NK-92 (cell line): ENCODE results near the gene C11orf16.
"Not testable (repeated sequence)": the region's sequence is repeated elsewhere in the genome, so short reads cannot be mapped to it uniquely, and the experiment has no call there.

Experiments used
- DNase-seq: peaks from one replicate; lab custom pipeline; 2025; ENCODE audit not compliant: unreplicated experiment; lab: John Stamatoyannopoulos, UW

The C11orf16 gene, protein sequence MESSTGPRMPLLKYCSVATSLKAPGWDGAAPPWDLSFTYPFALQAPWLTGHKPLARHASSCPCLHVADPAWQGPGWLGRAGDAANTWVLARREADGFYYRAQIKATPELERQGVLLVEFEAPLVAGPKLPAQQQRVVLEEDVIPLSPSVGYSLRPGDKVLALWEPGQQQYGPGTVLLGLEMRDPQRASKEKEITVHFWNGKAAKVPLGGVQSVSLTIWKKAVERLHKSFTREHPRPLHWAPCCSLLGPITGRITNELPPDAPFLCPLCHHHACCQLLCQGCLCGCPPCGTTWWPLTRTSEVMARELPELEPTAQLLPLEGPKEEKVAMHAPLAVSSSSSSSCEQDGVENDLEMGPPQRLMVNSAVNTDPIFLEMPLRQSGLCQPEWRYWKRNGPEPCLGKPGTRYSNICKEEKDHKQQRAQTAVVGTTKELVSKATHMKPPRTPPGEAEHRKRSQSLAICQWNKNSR

DNA sequence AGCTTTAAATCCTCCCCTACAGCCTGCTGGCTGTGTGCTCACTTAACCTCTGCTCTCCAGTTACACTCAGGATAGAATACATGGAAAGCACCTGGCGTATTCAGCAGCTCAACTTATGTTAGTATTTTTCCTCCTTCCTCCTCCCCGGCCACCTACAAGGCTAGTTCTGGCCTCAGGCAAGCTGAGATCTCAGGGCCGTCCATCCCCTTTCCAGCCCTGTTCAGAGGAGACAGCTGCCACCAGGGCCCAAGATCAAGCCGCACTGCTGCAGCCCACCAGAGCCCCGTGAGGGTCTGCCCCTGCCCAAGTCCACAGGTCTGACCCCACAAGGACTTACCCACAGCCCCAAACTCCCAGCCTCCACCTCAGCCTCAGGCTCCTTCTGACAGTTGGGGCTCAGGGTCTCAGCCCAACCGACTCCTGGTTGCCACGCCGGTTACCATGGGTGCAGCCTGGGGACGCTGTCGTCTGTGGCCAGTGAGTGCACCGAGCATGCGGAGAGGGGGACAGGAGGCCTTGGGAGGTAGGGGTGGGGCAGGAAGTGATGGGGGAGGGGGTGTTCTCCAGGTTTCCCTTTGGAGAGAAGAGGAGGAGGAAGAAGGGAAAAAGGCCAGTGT, at the start of gene C11orf16:
C11orf16 (minus strand) TSS at position 384 of the 617 bp plus-strand sequence. CDS start 639 bp downstream, outside the sequence.
- DNase-seq = no peak

DNA sequence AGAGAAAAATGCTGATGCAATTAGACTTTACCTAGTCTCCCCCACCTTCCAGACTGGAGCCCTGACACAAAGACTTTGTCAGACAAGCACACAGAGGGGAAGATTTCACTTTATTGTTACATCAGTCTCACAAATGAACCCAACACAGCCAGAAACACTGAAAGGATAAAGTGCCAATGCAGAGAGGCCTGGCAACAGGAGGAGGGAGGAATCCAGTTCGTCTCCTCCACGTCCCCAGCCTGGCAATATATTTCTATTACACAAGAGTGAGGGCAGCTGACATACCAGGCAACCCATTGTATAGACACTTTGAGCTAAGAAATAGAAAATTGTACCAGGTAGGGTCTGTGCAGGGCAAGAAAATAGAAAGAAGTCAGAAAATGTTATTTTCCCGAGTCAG, 47.7 kb upstream of the C11orf16 start:
- DNase-seq = no peak

DNA sequence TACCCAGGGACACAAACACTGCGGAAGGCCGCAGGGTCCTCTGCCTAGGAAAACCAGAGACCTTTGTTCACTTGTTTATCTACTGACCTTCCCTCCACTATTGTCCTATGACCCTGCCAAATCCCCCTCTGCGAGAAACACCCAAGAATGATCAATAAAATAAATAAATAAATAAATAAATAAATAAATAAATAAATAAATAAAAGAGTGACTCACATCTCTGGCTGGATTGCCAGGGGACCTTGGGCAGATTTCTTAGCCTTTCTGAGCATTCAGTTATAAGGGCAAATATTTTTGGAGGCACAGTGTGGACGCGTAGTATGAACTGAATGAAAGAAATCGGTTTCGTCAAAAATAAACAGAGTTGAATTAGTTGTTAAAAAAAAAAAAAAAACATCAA, 46.6 kb upstream of the C11orf16 start:
- DNase-seq = not testable (repeated sequence)

DNA sequence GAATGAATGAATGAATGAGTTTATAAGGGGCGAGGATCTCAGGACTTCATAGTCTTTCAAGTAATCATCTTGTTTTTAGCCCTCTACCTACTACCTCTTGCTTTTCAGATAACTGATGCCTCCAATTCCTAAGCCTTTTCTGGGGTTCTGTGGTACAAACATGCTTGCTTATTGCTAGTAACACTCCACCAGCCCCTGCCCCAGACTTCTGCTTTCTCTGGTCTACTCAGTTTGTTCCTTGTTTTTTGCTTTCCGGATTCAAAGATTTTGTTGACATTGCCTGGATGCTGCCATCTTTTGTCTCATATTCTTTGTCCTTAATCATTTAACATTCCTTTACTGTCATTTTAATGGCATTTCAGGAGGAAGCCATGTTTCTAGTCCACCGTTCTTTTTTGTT, 40.4 kb upstream of the C11orf16 start:
- DNase-seq = no peak

DNA sequence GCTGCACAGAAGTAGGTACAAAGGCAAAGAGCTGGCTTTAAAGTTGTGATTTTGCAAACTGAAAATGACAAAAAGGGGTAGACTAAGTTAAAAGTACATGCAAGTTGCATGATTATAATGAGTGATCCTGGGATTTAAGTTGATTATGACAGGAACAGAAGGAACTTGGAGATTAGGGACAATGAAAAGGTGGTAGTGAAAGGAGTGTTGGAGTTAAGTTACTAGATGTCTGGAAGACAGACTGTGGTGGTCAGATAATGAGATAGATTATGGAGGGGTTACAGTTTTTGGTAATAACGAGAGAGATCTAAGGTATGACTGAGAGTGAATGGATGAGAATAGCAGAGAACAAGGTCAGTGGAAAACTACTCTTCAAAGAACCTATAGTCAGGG, 39.2 kb upstream of the C11orf16 start:
- DNase-seq = no peak

DNA sequence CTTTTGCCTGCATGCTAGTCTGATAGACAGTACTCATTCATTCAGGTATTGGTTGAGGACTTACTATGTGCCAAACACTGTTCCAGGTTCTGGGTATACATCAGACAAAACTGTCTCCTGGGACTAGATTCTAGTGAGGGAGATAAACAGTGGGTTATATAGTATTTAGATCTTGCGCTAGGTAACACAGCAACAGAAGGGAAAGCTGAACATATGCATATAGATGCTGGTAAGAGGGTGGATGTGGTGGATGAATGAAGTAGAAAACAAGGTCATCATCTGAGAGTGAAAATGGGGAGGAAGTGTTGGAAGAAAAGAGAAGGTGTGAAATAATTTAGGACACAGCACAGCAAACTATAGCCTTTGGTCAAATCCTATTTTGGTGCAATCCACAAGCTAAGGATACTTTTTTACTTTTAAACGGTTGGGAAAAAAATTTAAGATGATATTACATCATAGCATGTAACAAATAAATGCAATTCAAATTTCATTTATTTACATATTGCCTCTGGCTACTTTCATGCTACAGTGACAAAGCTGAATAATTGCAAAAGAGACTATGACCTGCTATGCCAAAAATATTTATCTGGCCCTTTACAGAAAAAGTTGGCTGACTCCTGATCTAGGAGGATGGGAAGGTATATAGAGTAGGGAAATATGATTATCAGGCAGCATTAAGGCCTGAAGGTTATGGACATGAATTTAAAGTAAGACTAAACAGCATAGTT, 38.6 kb upstream of the C11orf16 start:
- no peak for DNase-seq

DNA sequence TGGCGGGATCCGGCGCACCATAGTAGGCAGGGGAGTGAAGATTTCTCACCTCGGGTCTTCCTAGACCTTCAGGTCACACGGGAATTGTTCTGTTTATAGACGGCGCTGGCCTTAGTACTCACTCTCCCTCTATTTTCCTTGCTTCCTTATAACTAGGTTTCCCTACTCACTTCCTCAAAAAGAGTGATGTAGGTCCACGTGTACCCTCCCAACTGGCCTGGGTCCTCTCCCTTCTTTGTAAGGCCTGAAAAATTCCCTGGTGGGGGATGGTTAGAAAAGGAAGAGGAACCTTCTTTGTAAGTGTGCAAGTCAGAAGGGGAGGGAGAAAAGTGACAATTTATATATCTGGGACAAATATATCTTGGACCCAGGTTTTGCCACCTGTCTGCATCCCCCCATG, 34.4 kb upstream of the C11orf16 start:
- no peak for DNase-seq

DNA sequence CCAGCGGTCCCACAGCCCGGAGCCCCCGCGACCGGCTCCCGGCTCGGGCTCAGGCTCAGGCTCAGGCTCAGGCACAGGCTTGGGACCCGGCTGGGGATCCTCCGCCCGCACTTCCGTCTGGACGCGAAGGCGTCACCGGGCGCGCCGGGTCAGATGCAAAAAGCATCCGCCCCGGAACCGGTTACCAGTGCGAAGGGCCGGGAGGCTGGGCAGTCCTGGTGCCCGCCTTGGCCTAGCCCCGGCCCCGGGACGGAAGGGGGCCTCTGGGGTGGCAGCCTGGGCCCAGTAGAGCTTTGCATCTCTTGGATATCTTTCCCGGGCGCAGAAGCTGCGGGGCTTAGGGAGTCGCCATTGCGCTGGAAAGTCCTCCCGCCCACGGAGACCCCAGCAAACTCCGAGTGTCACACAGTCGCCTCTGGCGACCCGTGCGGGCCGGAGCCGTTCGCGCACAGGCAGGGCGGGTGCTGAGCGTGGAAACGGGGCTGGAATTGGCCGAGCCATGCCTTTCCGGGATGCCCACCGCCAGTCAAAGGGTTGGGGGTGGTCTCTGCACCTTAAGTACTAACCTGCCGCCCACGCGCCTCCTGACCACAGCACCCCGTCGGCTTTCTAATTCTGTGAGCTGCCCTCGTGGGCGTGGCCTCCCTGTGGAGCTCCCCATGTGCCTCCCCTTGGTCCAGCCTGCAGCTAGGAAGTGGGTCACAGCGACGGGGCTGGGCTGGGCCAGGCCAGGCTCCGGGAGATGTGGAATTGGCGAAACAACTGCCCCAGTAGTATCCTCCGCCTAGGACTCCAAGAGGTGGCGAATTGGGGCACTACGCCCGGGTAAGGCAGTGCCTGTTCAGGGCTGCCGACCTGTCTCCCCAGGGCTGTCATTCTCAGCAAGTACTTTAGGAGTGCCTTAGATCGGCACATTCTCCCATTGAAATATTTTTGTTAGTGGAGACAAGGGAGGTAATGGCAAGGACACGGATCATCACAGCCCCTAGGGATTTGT, 31.9 kb upstream of the C11orf16 start, which contains the start of gene TMEM9B:
TMEM9B (minus strand) TSS at position 119 of the 997 bp plus-strand sequence. CDS start 129 bp downstream, outside the sequence.
- DNase-seq = no peak

DNA sequence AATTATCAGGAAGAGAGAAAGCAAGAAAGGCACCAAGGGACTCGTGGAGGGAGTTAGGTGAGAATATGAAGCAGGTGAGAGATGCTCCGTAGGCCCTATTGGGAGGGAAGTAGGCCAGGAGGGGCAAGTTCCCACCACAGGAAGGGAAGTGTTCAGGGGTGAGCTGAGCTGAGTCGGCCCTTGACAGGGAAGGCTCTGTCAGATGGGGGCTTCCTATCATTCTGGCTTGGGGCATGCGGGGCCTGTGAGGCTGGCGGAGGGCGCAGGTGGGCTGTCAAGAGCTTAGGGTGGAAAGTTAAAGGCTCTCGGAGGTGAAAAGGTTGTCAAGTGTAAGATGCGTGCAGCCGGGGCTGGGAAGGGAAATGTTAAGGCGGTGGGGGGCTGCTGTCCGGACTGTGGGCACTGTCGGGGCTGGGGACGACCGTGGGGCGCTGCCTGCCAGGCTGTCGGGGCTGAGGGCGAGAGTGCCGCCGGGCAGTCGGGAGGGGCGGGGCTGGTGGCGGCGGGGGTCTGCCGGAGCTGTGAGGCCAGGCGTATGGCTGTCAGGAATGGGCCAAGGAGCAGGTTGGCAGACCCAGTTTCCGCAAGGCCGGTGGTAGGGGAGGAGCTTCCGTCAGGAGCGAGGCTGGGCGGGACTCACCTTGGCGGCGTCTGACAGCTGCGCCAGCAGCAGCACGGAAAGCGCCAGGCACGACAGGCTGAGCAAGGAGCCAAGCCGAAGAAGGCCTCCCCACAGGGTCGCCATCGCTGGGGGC, 31.0 kb upstream of the C11orf16 start:
- DNase-seq = peak; percentile 15

DNA sequence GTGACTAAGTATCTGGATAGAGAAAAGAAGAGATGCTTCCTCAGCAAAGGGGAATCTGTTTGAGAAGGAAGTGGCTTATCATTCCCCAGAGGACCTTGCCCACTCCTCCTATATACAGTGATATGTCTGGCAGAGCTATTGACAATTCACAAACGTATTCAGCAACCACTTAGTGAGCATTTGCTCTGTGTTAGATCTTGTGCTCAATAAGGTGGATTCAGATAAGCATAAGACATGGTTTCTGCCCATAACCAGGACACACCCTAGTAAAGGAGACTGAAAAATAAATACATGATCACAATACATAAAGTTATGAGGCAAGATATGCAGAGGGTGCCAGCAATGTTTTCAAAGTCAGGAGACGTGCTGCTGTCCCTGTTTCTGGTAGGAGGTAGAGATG, 30.1 kb upstream of the C11orf16 start:
- no peak for DNase-seq

DNA sequence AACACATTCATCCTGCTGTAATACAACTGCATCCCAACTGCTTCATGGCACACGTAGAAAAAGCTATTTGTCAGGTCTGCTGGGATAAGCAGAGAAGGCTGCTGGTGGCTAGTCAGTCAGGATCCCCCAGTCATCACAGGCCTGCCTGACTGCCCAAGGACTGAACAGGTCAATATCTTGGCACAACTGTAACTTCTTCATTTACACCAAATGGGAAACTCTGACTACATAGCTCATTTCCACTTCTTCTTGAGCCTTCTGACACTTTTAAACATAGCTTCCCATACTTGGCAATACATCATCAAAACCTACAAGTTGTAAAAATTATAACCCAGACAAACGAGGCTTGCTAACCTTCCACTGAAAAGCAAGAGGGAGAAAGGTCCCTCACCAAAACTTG, 28.7 kb upstream of the C11orf16 start:
- no peak for DNase-seq

DNA sequence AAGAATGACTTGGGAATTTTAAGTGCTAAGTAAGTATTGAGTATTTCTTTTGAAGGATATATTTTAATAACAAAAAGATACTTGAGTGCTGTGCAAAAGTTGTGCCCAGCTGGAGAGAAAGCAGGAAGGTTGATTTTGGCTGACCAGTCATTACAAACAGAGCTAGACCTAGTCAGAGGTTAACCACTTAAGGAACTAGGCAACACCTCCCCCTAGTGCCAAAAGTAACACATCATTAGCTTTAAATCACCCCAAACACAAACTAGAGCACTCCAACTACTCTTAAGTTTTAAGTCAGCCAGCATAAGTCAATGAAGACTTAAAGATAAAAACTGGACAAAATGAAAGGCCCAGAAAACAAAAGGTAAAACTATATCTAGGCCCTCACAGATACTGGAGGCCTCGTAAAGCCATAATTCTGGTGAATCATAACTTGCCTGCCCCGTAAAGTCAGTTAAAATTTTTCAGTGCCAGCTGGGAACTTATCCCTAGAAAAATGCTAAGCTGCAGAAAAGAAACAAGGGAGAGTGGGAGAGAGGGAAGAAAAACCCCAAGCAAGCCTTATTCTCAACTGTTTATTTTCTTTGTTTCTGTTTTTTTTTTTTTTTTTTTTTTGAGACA, 26.9 kb upstream of the C11orf16 start:
- DNase-seq = no peak

DNA sequence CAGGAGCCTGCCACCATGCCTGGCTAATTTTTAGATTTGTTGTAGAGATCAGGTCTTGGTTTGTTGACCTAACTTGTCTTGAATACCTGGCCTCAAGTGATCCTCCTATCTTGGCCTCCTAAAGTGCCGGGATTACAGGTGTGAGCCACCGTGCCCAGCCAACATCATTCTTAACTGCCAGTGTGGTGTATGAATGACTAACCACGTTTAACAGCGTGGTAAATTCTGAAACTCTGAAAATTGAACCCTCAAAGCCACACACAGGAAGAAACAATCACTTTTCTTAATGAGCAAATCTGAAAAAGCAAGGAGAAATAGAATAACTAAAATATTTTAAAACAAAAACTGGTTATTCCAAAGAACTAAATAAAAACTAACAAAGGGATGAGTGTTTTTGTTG, 24.1 kb upstream of the C11orf16 start:
- no peak for DNase-seq

DNA sequence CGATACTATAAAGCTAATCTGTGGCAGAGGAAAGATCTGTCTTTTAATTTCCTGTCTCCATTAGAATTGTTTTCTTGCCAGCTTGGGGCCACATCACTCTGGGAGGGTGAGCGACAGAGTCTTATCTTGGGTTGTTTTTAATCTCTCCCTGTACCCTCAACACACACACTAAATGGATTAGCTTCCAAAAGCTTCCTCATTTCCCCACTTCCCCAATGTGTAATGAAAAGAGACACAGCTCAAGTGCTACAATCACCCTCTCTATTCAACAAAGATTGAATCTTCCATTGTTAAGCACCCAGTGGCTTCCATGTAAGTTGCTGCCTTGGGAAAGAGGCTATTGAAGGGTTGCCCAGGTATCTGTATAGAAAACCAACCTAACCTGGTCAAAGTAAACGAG, 16.1 kb upstream of the C11orf16 start:
- no peak for DNase-seq

DNA sequence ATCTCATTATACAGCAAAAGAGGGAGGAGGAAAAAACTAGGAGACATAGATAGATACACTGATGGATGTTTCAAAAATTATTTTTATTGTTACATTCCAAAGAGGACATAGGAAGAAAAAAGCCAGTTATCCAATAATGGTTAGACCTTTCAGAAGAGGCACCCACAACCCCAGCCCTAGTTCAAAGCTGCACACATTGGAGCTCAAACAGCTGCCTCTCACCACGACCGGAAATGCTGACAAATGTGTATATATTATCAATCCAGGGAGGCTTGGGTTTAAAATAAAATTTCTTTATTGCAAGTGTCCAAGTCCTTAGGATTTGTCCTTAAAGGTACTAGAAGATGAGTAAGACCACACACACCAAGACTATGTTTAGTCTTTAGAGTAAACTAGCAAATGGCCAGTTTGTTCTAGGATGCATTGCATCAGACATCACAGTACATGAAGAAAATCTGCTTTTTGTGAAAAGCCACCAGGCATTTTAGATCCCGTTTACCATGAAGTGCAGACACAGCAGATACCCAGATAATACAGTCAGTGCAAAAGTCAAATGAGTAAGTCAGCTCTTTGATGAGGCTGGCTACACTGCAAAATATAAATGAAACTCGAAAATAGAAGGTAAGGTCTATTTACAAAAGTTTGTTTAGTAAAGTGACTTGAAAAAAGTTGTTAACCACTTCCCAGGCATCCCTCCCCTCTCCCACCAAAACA, 14.6 kb upstream of the C11orf16 start:
- no peak for DNase-seq

DNA sequence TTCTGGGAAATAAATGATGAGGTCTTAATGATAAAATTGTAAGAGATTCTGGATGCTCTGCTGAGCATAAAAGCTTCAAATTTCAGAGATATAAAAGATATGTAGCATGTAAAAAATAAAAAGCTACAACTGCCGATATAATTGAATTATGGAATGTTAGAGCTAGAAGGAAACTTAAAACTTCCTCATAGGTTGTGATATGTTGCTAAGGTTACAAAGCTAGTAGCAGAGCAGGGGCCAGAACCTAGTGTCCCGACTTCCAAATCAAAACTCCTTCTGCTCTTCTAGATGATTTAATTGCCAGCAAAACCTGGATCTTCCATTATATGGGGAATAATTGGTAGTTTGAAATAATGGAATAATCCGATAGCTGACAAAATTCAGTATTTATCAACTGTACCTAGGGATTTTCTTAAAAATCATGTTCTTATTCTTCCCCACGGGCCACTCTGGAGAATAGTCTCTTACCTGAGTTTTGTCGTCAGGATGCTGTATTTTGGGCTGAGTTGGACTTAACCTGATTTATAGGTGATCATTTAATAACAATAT, 9.8 kb upstream of the C11orf16 start, which contains the start of gene ASCL3:
ASCL3 (minus strand) TSS at position 499 of the 549 bp plus-strand sequence. CDS start 4,855 bp downstream, outside the sequence.
- no peak for DNase-seq

DNA sequence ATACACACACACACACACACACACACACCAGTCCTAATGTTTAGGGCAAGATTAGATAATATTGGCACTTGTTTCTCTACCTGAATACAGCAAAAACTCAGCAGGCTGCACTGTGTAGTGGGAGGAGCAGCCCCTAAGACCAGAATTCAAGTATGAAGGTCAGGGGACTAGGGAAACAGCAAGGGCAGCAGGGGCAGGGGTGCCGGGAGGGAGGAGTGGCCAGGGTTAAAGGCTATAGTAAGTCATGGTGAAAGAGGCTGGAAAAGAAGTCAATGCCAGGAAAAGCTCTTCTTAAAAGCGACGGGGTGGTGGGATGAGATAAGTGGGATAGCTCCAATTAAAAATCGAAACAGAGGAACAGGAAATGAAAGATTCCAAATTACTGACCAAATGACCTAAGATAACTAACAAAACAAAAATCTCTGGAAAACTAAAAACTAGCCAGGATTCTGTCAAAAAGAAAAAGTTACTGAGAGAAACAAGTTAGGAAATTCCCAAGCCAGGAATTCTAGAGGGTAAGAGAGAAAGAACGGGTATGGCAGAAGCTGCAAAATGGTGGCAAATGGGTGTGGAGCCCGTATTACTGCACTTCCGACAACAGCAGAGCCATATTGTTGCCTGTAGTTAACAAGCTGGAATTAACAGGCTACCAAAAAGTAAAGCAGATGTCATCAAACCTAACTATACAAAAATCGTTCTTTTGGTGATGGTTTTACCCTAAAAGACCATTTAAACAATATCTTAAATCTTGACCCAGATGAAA, 8.8 kb upstream of the C11orf16 start:
- DNase-seq = no peak

DNA sequence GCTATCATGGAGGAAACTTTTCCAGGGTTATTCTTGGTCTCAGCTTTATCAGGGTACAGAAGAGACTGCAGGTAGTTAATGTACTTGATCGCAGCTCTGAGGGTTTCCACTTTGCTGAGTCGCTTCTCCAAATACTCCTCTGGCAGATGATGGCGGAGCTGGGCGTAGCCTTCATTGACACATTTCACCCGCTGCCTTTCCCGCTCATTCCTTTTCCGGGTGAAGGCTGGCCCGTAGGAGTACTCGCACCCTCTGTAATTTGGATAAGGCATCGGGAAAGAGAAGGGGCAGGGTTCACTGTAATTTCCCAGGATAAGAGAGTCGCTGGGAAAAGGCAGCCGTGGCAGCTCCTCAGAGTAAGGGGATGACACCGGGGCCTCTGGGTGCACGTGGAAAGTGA, 4.9 kb upstream of the C11orf16 start:
- DNase-seq = no peak
